ENCODE results near the gene CYLD. TPM values are rescaled to one million over a fixed set of nuclear protein-coding genes. Genes with fewer than 3 reads are reported as not detected.

CYLD gene
- total RNA-seq, 1 donor from 2014 or later, result 10.3 TPM

DNA sequence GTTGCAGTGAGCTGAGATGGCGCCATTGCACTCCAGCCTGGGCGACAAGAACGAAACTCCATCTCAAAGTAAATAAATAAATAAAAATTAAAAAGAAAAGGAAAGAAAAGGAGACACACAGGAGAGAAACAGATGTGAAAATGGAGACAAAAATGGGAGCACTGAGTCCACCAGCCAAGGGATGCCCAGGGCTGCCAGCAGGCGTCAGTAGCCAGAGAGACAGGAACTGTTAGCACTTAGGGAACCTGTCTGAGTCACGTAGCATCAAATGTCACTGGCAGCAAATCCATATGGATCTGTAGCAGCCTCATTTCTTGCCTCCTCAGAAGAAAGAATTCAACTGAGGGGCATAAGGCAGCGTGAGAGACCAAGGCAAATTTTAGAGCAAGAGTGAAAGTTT, 79.7 kb downstream of the CYLD start:
- no peak overlapping the region for H3K4me3 ChIP-seq (ENCODE audit: low read depth, low read length)
- TF ChIP-seq, protein P1, sequence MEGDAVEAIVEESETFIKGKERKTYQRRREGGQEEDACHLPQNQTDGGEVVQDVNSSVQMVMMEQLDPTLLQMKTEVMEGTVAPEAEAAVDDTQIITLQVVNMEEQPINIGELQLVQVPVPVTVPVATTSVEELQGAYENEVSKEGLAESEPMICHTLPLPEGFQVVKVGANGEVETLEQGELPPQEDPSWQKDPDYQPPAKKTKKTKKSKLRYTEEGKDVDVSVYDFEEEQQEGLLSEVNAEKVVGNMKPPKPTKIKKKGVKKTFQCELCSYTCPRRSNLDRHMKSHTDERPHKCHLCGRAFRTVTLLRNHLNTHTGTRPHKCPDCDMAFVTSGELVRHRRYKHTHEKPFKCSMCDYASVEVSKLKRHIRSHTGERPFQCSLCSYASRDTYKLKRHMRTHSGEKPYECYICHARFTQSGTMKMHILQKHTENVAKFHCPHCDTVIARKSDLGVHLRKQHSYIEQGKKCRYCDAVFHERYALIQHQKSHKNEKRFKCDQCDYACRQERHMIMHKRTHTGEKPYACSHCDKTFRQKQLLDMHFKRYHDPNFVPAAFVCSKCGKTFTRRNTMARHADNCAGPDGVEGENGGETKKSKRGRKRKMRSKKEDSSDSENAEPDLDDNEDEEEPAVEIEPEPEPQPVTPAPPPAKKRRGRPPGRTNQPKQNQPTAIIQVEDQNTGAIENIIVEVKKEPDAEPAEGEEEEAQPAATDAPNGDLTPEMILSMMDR (conservative IDR thresholded peaks at IDR 0.05; ENCODE audit: low read depth, low read length), result peak; percentile 24
- no peak for DNase-seq (ENCODE audit: low read depth)

DNA sequence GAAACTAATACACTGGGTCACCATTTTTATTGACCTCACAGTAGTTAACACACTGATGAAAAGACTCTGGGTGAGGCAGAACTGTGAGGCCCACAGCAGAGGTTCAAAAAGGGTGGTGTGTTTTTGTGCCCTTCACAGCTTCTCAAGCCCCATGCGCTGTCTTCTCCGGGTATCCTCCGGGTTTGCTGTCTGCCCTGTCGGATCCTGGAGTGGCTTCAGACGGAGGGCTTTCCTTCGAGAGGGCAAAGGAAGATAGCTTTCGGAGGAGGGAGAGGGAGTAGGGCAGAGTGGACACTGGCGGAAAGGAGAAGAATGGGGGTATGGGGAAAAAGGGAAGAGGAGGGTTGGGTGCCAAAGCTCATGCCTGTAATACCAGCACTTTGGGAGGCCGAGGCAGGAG, 80.8 kb downstream of the CYLD start:
- TF ChIP-seq, protein P1 (conservative IDR thresholded peaks at IDR 0.05; ENCODE audit: low read depth, low read length), result no peak
- no peak for DNase-seq (ENCODE audit: low read depth)
- H3K4me3 ChIP-seq (ENCODE audit: low read depth, low read length), result no peak overlapping the region

DNA sequence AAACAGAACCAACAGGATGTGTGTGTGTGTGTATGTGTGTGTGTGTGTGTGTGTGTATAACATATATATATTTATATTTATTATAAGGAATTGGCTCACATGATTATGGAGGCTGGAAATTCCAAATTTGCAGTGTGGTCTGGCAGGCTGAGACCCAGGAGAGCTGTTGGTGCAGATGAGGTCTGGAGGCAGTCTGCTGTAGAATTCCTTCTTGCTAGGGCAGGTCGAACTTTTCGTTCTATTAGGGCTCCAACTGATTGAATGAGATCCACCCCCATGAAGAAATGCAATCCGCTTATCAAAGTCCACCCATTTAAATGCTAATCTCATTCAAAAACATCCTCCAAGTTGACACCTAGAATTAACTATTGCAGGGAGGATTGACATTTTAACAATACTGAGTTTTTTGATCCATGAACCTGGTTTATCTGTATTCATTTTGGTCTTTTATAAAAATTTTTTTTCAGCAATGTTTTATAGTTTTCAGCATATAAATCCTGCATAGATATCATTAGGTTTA, 85.0 kb downstream of the CYLD start:
- TF ChIP-seq, protein P1 (conservative IDR thresholded peaks at IDR 0.05; ENCODE audit: low read depth, low read length), result no peak
- no peak overlapping the region for H3K4me3 ChIP-seq (ENCODE audit: low read depth, low read length)
- DNase-seq (ENCODE audit: low read depth), result no peak

DNA sequence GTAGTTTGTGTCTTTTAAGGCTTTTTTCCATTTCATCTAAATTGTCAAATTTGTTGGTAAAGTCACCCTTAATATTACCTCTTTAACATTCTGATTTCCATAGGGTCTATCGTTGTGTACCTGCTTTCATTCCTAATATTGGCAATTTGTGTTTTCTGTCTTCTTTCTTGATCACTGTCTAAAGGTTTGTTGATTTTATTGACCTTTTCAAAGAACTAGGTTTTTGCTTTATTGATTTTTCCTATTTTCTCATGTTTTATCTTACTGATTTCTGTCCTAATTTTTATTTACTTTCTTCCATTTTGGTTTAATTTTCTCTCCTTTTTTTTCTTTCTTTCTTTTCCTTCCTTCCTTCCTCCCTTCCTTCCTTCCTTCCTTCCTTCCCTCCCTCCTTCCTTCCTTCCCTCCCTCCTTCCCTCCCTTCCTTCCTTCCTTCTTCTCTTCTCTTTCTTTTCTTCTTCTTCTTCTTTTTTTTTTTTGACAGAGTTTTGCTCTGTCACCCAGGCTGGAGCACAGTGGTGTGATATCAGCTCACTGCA, 86.3 kb downstream of the CYLD start:
- DNase-seq (ENCODE audit: low read depth), result no peak
- TF ChIP-seq, protein P1 (conservative IDR thresholded peaks at IDR 0.05; ENCODE audit: low read depth, low read length), result no peak
- H3K4me3 ChIP-seq (ENCODE audit: low read depth, low read length), result no peak overlapping the region

DNA sequence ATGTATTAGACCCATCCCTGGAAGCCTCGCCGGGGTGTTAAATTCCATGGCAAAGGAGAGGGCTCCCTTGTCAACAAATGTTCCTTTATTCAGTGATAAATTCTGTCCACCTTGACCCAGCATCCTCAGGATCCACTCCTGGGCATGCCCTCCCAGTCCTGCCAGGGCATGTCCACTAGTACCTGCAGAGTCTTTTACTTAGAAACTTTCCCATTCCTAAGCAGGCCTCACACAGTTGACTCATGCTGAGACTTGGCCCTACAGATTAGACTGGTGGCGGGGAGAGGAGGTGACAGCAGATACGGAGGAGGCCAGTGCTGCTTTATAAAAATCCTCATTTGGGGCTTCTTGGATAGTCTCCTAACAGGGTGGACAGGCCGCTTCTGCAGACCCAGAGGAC, 88.8 kb downstream of the CYLD start:
- TF ChIP-seq, protein P1 (conservative IDR thresholded peaks at IDR 0.05; ENCODE audit: low read depth, low read length), result no peak
- no peak for DNase-seq (ENCODE audit: low read depth)
- H3K4me3 ChIP-seq (ENCODE audit: low read depth, low read length), result no peak overlapping the region

DNA sequence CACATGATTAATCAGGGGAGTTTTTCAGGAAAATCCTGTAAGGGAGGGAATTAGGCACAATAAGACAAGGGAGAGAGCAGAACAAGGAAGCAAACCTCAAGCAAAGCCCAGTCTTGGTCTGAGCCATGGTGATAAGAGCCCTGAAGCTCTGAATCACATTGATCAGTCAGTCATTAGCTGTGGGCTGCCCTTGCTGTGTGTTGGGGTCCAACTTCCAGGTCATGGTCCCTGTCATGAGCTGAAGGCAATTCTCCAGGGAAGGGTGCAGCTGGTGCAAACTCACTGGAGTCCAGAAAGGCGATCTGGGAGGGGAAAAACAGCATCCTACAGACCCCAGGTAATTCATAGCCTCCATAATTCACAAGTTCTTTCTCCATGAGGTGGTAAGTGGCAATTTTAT, 89.9 kb downstream of the CYLD start:
- TF ChIP-seq, protein P1 (conservative IDR thresholded peaks at IDR 0.05; ENCODE audit: low read depth, low read length), result no peak
- H3K4me3 ChIP-seq (ENCODE audit: low read depth, low read length), result no peak overlapping the region
- no peak for DNase-seq (ENCODE audit: low read depth)

DNA sequence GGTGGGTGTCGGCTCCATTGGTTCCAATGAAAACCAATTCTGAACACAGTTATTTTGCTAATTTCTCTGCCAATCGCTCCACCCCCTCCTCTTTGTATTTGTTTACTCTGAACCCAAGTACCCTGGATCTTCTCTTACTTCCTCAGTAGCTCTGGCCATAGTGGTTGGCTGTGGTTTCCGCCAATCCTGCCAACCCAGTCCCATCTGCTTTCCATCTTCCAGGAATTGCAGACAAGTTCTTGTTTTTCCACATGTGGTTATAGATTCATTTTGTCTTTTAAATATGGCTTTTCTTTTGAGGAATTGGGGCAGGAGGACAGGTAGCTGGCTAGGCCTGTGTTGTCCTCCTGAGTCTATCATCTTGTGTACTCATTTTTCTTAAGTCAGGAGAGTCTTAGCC, 92.0 kb downstream of the CYLD start:
- no peak for DNase-seq (ENCODE audit: low read depth)
- no peak overlapping the region for H3K4me3 ChIP-seq (ENCODE audit: low read depth, low read length)
- TF ChIP-seq, protein P1 (conservative IDR thresholded peaks at IDR 0.05; ENCODE audit: low read depth, low read length), result no peak

All from epithelial cell of proximal tubule (primary cell).